ENCODE measurements around the gene OCEL1.

Gene OCEL1

GRCh38 chr19:17240826-17241399, 14.9 kb downstream of the OCEL1 start:
- no peak for DNase-seq

- no peak for DNase-seq
These were observed 16.6 kb downstream of the OCEL1 start for GRCh38 chr19:17242431-17243208.

- DNase-seq, result no peak
These were observed 17.3 kb downstream of the OCEL1 start for GRCh38 chr19:17243211-17243829.

GRCh38 chr19:17243830-17244617, 18.0 kb downstream of the OCEL1 start:
- DNase-seq, result no peak

- no peak for DNase-seq
These were observed 18.9 kb downstream of the OCEL1 start for GRCh38 chr19:17244618-17245534.

GRCh38 chr19:17245535-17245984, 19.5 kb downstream of the OCEL1 start, which contains the start of gene NR2F6:
Gene NR2F6, minus strand, starts transcription at chr19:17245919. Its CDS starts 699 bp downstream, at chr19:17245220.
- DNase-seq, result no peak

GRCh38 chr19:17246681-17247425, 20.8 kb downstream of the OCEL1 start:
- DNase-seq, result no peak

GRCh38 chr19:17248011-17248776, 22.2 kb downstream of the OCEL1 start:
- no peak for DNase-seq

GRCh38 chr19:17249887-17250548, 24.0 kb downstream of the OCEL1 start:
- DNase-seq, result no peak

GRCh38 chr19:17254636-17255035, 28.6 kb downstream of the OCEL1 start:
- DNase-seq, result no peak

GRCh38 chr19:17255150-17255621, 29.2 kb downstream of the OCEL1 start:
- DNase-seq, result no peak

GRCh38 chr19:17256130-17256529, 30.1 kb downstream of the OCEL1 start:
- DNase-seq, result no peak

- DNase-seq, result no peak
These were observed 33.2 kb downstream of the OCEL1 start for GRCh38 chr19:17259118-17259780.

GRCh38 chr19:17259934-17260333, 33.9 kb downstream of the OCEL1 start:
- DNase-seq, result no peak

GRCh38 chr19:17260842-17261325, 34.9 kb downstream of the OCEL1 start:
- peak; percentile 66 for DNase-seq

- no peak for DNase-seq
These were observed 36.5 kb downstream of the OCEL1 start for GRCh38 chr19:17262557-17262956.

- no peak for DNase-seq
These were observed 38.0 kb downstream of the OCEL1 start for GRCh38 chr19:17263712-17264640.

- DNase-seq, result no peak
These were observed 38.6 kb downstream of the OCEL1 start, which contains the start of gene USHBP1 for GRCh38 chr19:17264641-17264979. Gene USHBP1, minus strand, starts transcription at chr19:17264745. Its CDS starts 446 bp downstream, at chr19:17264299.

Measured in DMS 273 treated with DMSO at 0.1 percent for 48 hours (cell line).